ENCODE measurements around the gene CYB5R4. TPM values are rescaled to one million over a fixed set of nuclear protein-coding genes. Genes with fewer than 3 reads are reported as not detected.

The CYB5R4 gene
- total and polyA plus RNA-seq, 2 donors (not counting 1 experiment from before 2014, with no cell fraction given) = 4.3 to 10.6 TPM

GRCh38 chr6:83849610-83850009, 9.9 kb upstream of the CYB5R4 start:
- no peak for DNase-seq (ENCODE audit: low read depth in 2 of 2)
- Histone ChIP-seq H2AFZ (ENCODE audit: low read length) (no peak overlapping the region), H3K4me1 (ENCODE audit: control insufficient read depth, extremely low read depth, insufficient read depth, low read length) (no peaks in the 10 kb centered on the region), H3K9ac (ENCODE audit: insufficient read depth, low read length) (no peak overlapping the region), H3K79me2 (ENCODE audit: control insufficient read depth, insufficient read depth, low read length) (no peaks in the 10 kb centered on the region), H3K27ac (ENCODE audit: insufficient read depth, low read length) (no peak overlapping the region), H3K9me3 (ENCODE audit: control insufficient read depth, insufficient read depth, low read depth, low read length) (no peaks in the 10 kb centered on the region), H3K4me2 (ENCODE audit: extremely low read depth, insufficient read depth, low read length) (no peak overlapping the region), H3K27me3 (ENCODE audit: control insufficient read depth, insufficient read depth, low read length) (peaks cover 15% of the 10 kb centered on the region), H4K20me1 (ENCODE audit: control insufficient read depth, extremely low read depth, insufficient read depth, low read length) (no peaks in the 10 kb centered on the region), H3K4me3 (replicated peaks in 1 of 4; ENCODE audit: control extremely low read depth in 1 of 4, insufficient read depth in 1 of 4, low read depth in 3 of 4, low read length in 4 of 4) (no peak overlapping the region), H3K36me3 (ENCODE audit: control insufficient read depth, insufficient read depth, low read length) (no peaks in the 10 kb centered on the region)
- no peak for TF ChIP-seq EZH2 (IDR thresholded peaks at IDR 0.05; ENCODE audit: low read length, missing control alignments)

- no peak overlapping the region for H3K9ac ChIP-seq (ENCODE audit: insufficient read depth, low read length)
- peaks cover 17% of the 10 kb centered on the region for H3K27me3 ChIP-seq (ENCODE audit: control insufficient read depth, insufficient read depth, low read length)
- no peaks in the 10 kb centered on the region for H3K79me2 ChIP-seq (ENCODE audit: control insufficient read depth, insufficient read depth, low read length)
- H3K4me2 ChIP-seq (ENCODE audit: extremely low read depth, insufficient read depth, low read length) = peak overlapping the region; percentile 81
- H3K4me1 ChIP-seq (ENCODE audit: control insufficient read depth, extremely low read depth, insufficient read depth, low read length) = no peaks in the 10 kb centered on the region
- peak overlapping the region; percentile 34 to 49 (median 42) for H3K4me3 ChIP-seq (replicated peaks in 1 of 4; ENCODE audit: control extremely low read depth in 1 of 4, insufficient read depth in 1 of 4, low read depth in 3 of 4, low read length in 4 of 4)
- H2AFZ ChIP-seq (ENCODE audit: low read length) = peak overlapping the region; percentile 38
- H3K27ac ChIP-seq (ENCODE audit: insufficient read depth, low read length) = no peak overlapping the region
- no peak for TF ChIP-seq EZH2 (IDR thresholded peaks at IDR 0.05; ENCODE audit: low read length, missing control alignments)
- no peak for TF ChIP-seq CTCF (conservative IDR thresholded peaks at IDR 0.05 in 1 of 2, IDR thresholded peaks at IDR 0.05 in 1 of 2; ENCODE audit: low read depth in 1 of 2, low read length in 2 of 2)
- DNase-seq (ENCODE audit: low read depth in 2 of 2) = no peak
- H3K36me3 ChIP-seq (ENCODE audit: control insufficient read depth, insufficient read depth, low read length) = no peaks in the 10 kb centered on the region
- H3K9me3 ChIP-seq (ENCODE audit: control insufficient read depth, insufficient read depth, low read depth, low read length) = no peaks in the 10 kb centered on the region
- no peaks in the 10 kb centered on the region for H4K20me1 ChIP-seq (ENCODE audit: control insufficient read depth, extremely low read depth, insufficient read depth, low read length)
Measured at GRCh38 chr6:83852528-83853177, 6.8 kb upstream of the CYB5R4 start.

- H3K4me3 ChIP-seq (replicated peaks in 1 of 4; ENCODE audit: control extremely low read depth in 1 of 4, insufficient read depth in 1 of 4, low read depth in 3 of 4, low read length in 4 of 4) = peak within 1 kb of the TSS; percentile 34 to 49 (median 42)
Measured at GRCh38 chr6:83853178-83854000, 6.1 kb upstream of the CYB5R4 start, which contains the start of gene RIPPLY2. TSS of gene RIPPLY2 (plus strand) at chr6:83853360. CDS start at chr6:83853417, 57 bp downstream.

More at GRCh38 chr6:83853178-83854000, 6.1 kb upstream of the CYB5R4 start, which contains the start of gene RIPPLY2:
- H3K36me3 ChIP-seq (ENCODE audit: control insufficient read depth, insufficient read depth, low read length) = no peaks in the 10 kb centered on the region
- no peaks in the 10 kb centered on the region for H4K20me1 ChIP-seq (ENCODE audit: control insufficient read depth, extremely low read depth, insufficient read depth, low read length)
- H2AFZ ChIP-seq (ENCODE audit: low read length) = peak within 1 kb of the TSS; percentile 38
- peak; percentile 33 for TF ChIP-seq EZH2 (IDR thresholded peaks at IDR 0.05; ENCODE audit: low read length, missing control alignments)
- TF ChIP-seq CTCF (conservative IDR thresholded peaks at IDR 0.05 in 1 of 2, IDR thresholded peaks at IDR 0.05 in 1 of 2; ENCODE audit: low read depth in 1 of 2, low read length in 2 of 2) = no peak
- DNase-seq (ENCODE audit: low read depth in 2 of 2) = peak; percentile 45 to 56
- peaks cover 17% of the 10 kb centered on the region for H3K27me3 ChIP-seq (ENCODE audit: control insufficient read depth, insufficient read depth, low read length)
- H3K79me2 ChIP-seq (ENCODE audit: control insufficient read depth, insufficient read depth, low read length) = no peaks in the 10 kb centered on the region
- no peaks in the 10 kb centered on the region for H3K4me1 ChIP-seq (ENCODE audit: control insufficient read depth, extremely low read depth, insufficient read depth, low read length)
- H3K9me3 ChIP-seq (ENCODE audit: control insufficient read depth, insufficient read depth, low read depth, low read length) = no peaks in the 10 kb centered on the region
- H3K9ac ChIP-seq (ENCODE audit: insufficient read depth, low read length) = no peak within 1 kb of the TSS
- peak within 1 kb of the TSS; percentile 81 for H3K4me2 ChIP-seq (ENCODE audit: extremely low read depth, insufficient read depth, low read length)
- no peak within 1 kb of the TSS for H3K27ac ChIP-seq (ENCODE audit: insufficient read depth, low read length)

All from fibroblast of lung (primary cell).